Duodenal mucosa (tissue), 2 donors: ENCODE data around the gene HK1.

Experiments
- H3K27ac ChIP-seq: one replicate; pipeline ENCODE4 v1.7.0; 2013; ENCODE audit warnings: low read depth, low read length
- H3K27me3 ChIP-seq, 2 donors: one replicate each; pipeline ENCODE4 v1.7.0; 2013; ENCODE audit warnings: low read length in 2 of 2, control low read depth in 1 of 2; ENCODE audit not compliant: insufficient read depth in 2 of 2, control insufficient read depth in 1 of 2
- H3K36me3 ChIP-seq, 2 donors: one replicate each; pipeline ENCODE4 v1.7.0; 2013; ENCODE audit warnings: low read length in 2 of 2, control low read depth in 1 of 2; ENCODE audit not compliant: insufficient read depth in 2 of 2, control insufficient read depth in 1 of 2
- H3K4me1 ChIP-seq, 2 donors: one replicate each; pipeline ENCODE4 v1.7.0; 2013; ENCODE audit warnings: low read length in 2 of 2, control low read depth in 1 of 2; ENCODE audit not compliant: insufficient read depth in 2 of 2, control insufficient read depth in 1 of 2
- H3K4me3 ChIP-seq, 2 donors: one replicate each; pipeline ENCODE4 v1.7.0; 2013; ENCODE audit warnings: low read length in 2 of 2, low read depth in 1 of 2
- H3K9ac ChIP-seq, 2 donors: one replicate each; pipeline ENCODE4 v1.7.0; 2013; ENCODE audit warnings: low read length in 2 of 2, low read depth in 1 of 2
- H3K9me3 ChIP-seq, 2 donors: one replicate each; pipeline ENCODE4 v1.7.0; 2013; ENCODE audit warnings: low read length in 2 of 2, control low read depth in 1 of 2; ENCODE audit not compliant: control insufficient read depth in 1 of 2

Gene HK1

GRCh38 chr10:69353977-69354635 lies 75.8 kb downstream of the HK1 start:
- no peaks in the 10 kb centered on the region for H3K36me3 ChIP-seq
- no peak overlapping the region for H3K4me3 ChIP-seq
- no peak overlapping the region for H3K27ac ChIP-seq
- no peak overlapping the region for H3K9ac ChIP-seq
- no peaks in the 10 kb centered on the region for H3K9me3 ChIP-seq
- peaks cover 4 to 9% of the 10 kb centered on the region in 2 donors for H3K4me1 ChIP-seq
- H3K27me3 ChIP-seq: no peaks in the 10 kb centered on the region

- Histone ChIP-seq H3K36me3 (no peaks in the 10 kb centered on the region), H3K9me3 (no peaks in the 10 kb centered on the region), H3K4me3 (no peak overlapping the region), H3K9ac (no peak overlapping the region), H3K27ac (no peak overlapping the region), H3K27me3 (no peaks in the 10 kb centered on the region), H3K4me1 (peaks cover 8 to 15% of the 10 kb centered on the region in 2 donors)
Measured at GRCh38 chr10:69356187-69356586, 77.9 kb downstream of the HK1 start.

- H3K36me3 ChIP-seq: no peaks in the 10 kb centered on the region
- peaks cover 8 to 15% of the 10 kb centered on the region in 2 donors for H3K4me1 ChIP-seq
- no peaks in the 10 kb centered on the region for H3K27me3 ChIP-seq
- no peak overlapping the region for H3K9ac ChIP-seq
- H3K27ac ChIP-seq: no peak overlapping the region
- no peaks in the 10 kb centered on the region for H3K9me3 ChIP-seq
- H3K4me3 ChIP-seq: no peak overlapping the region
Measured at GRCh38 chr10:69358148-69358795, 80.0 kb downstream of the HK1 start.

GRCh38 chr10:69359148-69359547 lies 80.9 kb downstream of the HK1 start:
- H3K27me3 ChIP-seq: no peaks in the 10 kb centered on the region
- no peak overlapping the region for H3K9ac ChIP-seq
- H3K4me1 ChIP-seq: peaks cover 8 to 15% of the 10 kb centered on the region in 2 donors
- H3K36me3 ChIP-seq: no peaks in the 10 kb centered on the region
- H3K9me3 ChIP-seq: no peaks in the 10 kb centered on the region
- no peak overlapping the region for H3K27ac ChIP-seq
- no peak overlapping the region for H3K4me3 ChIP-seq

GRCh38 chr10:69359594-69359993 lies 81.3 kb downstream of the HK1 start:
- H3K36me3 ChIP-seq: no peaks in the 10 kb centered on the region
- H3K9ac ChIP-seq: no peak overlapping the region
- H3K4me3 ChIP-seq: no peak overlapping the region
- no peaks in the 10 kb centered on the region for H3K9me3 ChIP-seq
- no peak overlapping the region for H3K27ac ChIP-seq
- H3K4me1 ChIP-seq: peaks cover 8 to 15% of the 10 kb centered on the region in 2 donors
- no peaks in the 10 kb centered on the region for H3K27me3 ChIP-seq

- Histone ChIP-seq H3K4me3 (no peak overlapping the region), H3K27me3 (no peaks in the 10 kb centered on the region), H3K9me3 (no peaks in the 10 kb centered on the region), H3K4me1 (peaks cover 8 to 15% of the 10 kb centered on the region in 2 donors), H3K27ac (no peak overlapping the region), H3K36me3 (no peaks in the 10 kb centered on the region), H3K9ac (no peak overlapping the region)
Measured at GRCh38 chr10:69360485-69361302, 82.4 kb downstream of the HK1 start.

GRCh38 chr10:69361303-69361614 lies 83.0 kb downstream of the HK1 start:
- H3K36me3 ChIP-seq: no peaks in the 10 kb centered on the region
- no peak overlapping the region for H3K4me3 ChIP-seq
- H3K27ac ChIP-seq: no peak overlapping the region

GRCh38 chr10:69362471-69362954 lies 84.2 kb downstream of the HK1 start:
- Histone ChIP-seq H3K9ac (no peak overlapping the region), H3K4me3 (no peak overlapping the region), H3K36me3 (peaks cover 0 to 5% of the 10 kb centered on the region in 2 donors), H3K27me3 (no peaks in the 10 kb centered on the region), H3K27ac (no peak overlapping the region), H3K9me3 (no peaks in the 10 kb centered on the region), H3K4me1 (peaks cover 8 to 15% of the 10 kb centered on the region in 2 donors)

More at GRCh38 chr10:69361303-69361614, 83.0 kb downstream of the HK1 start:
- H3K9ac ChIP-seq: no peak overlapping the region
- no peaks in the 10 kb centered on the region for H3K27me3 ChIP-seq
- H3K9me3 ChIP-seq: no peaks in the 10 kb centered on the region
- peaks cover 8 to 15% of the 10 kb centered on the region in 2 donors for H3K4me1 ChIP-seq

GRCh38 chr10:69363666-69364065 lies 85.4 kb downstream of the HK1 start:
- no peaks in the 10 kb centered on the region for H3K27me3 ChIP-seq
- H3K36me3 ChIP-seq: peaks cover 0 to 9% of the 10 kb centered on the region in 2 donors
- no peak overlapping the region for H3K4me3 ChIP-seq
- peaks cover 8 to 15% of the 10 kb centered on the region in 2 donors for H3K4me1 ChIP-seq
- no peaks in the 10 kb centered on the region for H3K9me3 ChIP-seq
- H3K27ac ChIP-seq: no peak overlapping the region
- no peak overlapping the region for H3K9ac ChIP-seq
